Measurements from ENCODE around the gene CDIPT. TPM values are rescaled to one million over a fixed set of nuclear protein-coding genes. Genes with fewer than 3 reads are reported as not detected.

CDIPT gene
- total and polyA plus RNA-seq, 2 experiments from 2014 or later: 97.1 to 147 TPM

DNA sequence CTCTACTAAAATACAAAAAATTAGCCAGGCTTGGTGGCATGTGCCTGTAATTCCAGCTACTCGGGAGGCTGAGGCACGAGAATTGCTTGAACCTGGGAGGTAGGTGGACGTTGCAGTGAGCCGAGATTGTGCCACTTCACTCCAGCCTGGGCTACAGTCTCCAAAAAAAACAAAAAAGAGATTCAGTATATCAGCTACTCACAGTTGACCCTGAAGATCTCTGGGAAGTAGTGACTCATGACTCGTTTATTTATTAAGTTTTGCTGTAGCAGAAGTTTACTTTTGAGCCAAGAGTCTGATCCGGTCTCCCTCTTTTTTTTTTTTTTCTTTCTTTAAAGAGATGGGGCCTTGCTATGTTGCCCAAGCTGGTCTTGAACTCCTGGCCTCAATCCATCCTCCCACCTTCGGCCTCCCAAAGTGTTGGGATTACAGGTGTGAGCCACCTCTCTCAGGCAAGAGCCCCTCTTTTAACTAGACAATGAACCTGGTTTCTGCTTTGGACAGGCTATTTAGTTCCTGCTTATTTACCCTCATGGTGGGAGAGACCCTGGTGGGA, 38.4 kb downstream of the CDIPT start:
- WGBS (ENCODE audit: low lambda C conversion rate, missing lambda C conversion rate): 55% methylated on average over 7 of the region's 7 CpGs
- no peak for DNase-seq (ENCODE audit: low spot score)
- peaks cover 58% of the 10 kb centered on the region for H3K4me1 ChIP-seq (ENCODE audit: insufficient read depth)
- H3K9me3 ChIP-seq (ENCODE audit: low read depth): no peaks in the 10 kb centered on the region
- no peaks in the 10 kb centered on the region for H3K27me3 ChIP-seq
- no peak overlapping the region for H3K4me3 ChIP-seq
- peak overlapping the region; percentile 71 for H3K4me2 ChIP-seq
- TF ChIP-seq EZH2 (IDR thresholded peaks at IDR 0.05; ENCODE audit: borderline replicate concordance) (no peak), EZH2phosphoT487 (IDR thresholded peaks at IDR 0.05; ENCODE audit: low read depth, severe bottlenecking, unreplicated experiment) (no peak)
- TF ChIP-seq, protein P1, sequence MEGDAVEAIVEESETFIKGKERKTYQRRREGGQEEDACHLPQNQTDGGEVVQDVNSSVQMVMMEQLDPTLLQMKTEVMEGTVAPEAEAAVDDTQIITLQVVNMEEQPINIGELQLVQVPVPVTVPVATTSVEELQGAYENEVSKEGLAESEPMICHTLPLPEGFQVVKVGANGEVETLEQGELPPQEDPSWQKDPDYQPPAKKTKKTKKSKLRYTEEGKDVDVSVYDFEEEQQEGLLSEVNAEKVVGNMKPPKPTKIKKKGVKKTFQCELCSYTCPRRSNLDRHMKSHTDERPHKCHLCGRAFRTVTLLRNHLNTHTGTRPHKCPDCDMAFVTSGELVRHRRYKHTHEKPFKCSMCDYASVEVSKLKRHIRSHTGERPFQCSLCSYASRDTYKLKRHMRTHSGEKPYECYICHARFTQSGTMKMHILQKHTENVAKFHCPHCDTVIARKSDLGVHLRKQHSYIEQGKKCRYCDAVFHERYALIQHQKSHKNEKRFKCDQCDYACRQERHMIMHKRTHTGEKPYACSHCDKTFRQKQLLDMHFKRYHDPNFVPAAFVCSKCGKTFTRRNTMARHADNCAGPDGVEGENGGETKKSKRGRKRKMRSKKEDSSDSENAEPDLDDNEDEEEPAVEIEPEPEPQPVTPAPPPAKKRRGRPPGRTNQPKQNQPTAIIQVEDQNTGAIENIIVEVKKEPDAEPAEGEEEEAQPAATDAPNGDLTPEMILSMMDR (IDR thresholded peaks at IDR 0.05; ENCODE audit: poor library complexity): no peak
- peaks cover 65% of the 10 kb centered on the region for H3K79me2 ChIP-seq
- H3K36me3 ChIP-seq (replicated peaks; ENCODE audit: insufficient read depth, low read depth): no peaks in the 10 kb centered on the region
- no peak overlapping the region for H2AFZ ChIP-seq
- peaks cover 3% of the 10 kb centered on the region for H4K20me1 ChIP-seq (ENCODE audit: insufficient read depth, poor library complexity, severe bottlenecking)
- no peaks in the 10 kb centered on the region for H3K9me2 ChIP-seq (replicated peaks; ENCODE audit: insufficient read depth)
- H3K27ac ChIP-seq: peak overlapping the region; percentile 91

DNA sequence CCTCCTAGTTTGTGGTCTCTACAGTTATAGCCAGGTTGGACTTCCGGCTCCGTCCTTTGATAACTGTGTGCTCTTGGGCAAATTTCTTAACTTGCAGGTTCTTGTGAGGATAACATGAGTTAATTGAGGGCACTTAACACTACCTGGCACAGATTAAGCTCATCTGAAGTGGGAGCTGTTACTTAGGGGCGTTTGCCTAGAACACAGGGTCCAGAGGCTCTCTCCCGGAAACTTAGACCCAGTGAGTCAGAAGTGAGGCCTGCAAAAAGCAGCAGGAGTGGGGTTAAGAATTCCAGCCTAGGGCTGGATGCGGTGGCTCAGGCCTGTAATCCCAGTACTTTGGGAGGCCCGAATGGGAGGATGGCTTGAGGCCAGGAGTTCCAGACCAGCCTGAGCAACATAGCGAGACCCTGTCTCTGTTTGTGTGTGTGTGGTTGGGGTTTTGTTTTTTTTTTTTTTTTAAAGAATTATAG, 41.3 kb downstream of the CDIPT start:
- no peak overlapping the region for H3K4me3 ChIP-seq
- H3K9me3 ChIP-seq (ENCODE audit: low read depth): no peaks in the 10 kb centered on the region
- H4K20me1 ChIP-seq (ENCODE audit: insufficient read depth, poor library complexity, severe bottlenecking): peaks cover 3% of the 10 kb centered on the region
- H2AFZ ChIP-seq: no peak overlapping the region
- DNase-seq (ENCODE audit: low spot score): peak; percentile 70
- H3K79me2 ChIP-seq: peaks cover 77% of the 10 kb centered on the region
- peak overlapping the region; percentile 83 for H3K4me2 ChIP-seq
- H3K4me1 ChIP-seq (ENCODE audit: insufficient read depth): peaks cover 61% of the 10 kb centered on the region
- peak overlapping the region; percentile 90 for H3K27ac ChIP-seq
- no peaks in the 10 kb centered on the region for H3K27me3 ChIP-seq
- H3K36me3 ChIP-seq (replicated peaks; ENCODE audit: insufficient read depth, low read depth): no peaks in the 10 kb centered on the region
- 65% methylated on average over 7 of the region's 7 CpGs for WGBS (ENCODE audit: low lambda C conversion rate, missing lambda C conversion rate)
- no peaks in the 10 kb centered on the region for H3K9me2 ChIP-seq (replicated peaks; ENCODE audit: insufficient read depth)
- TF ChIP-seq EZH2 (IDR thresholded peaks at IDR 0.05; ENCODE audit: borderline replicate concordance): no peak
- no peak for TF ChIP-seq EZH2phosphoT487 (IDR thresholded peaks at IDR 0.05; ENCODE audit: low read depth, severe bottlenecking, unreplicated experiment)
- TF ChIP-seq, protein P1 (IDR thresholded peaks at IDR 0.05; ENCODE audit: poor library complexity): no peak

DNA sequence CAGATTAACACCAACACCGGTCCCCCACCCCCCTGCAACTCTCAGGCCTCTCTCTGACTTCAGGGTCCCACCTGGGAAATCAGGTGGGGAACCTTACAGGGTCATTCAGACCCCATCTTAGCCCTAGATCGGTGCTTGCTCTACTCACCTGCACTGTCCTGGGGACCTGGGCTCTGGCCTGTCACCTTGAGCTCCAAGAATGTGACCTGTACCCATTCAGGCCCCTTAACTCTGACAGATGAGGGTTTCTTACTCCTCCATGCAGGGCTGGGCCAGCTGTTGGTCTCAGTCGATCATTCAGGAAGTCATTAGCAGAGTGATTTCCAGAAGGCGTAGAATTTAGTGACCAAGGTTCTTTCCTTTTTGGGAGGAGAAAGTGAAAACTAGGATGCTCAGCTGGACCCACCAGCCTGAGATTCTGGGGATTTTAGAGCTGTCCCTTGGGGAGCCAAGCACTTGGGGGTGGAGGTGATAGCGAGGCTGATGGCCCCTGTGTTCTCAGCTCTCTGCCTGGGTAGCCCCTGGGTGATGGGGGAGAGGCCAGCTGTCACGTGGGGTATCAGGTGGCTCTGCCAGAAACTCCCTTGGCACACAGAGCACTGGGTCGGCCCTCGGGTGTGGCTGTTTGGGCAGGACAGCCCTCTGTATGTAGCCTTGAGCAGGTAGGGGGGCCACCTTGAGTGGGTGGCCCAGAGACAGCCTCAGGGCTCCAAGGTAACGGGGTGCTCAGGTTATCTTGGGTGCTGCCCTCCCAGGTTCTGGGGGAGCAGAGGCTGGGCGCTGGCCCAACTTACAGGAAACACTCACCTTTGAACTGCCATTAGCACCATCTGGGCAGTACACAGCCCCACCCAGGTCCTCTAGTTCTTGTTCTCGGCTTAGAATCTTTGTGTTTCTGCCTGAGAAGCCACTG, 42.0 kb downstream of the CDIPT start:
- Histone ChIP-seq H3K4me3 (peak overlapping the region; percentile 48), H3K36me3 (replicated peaks; ENCODE audit: insufficient read depth, low read depth) (no peaks in the 10 kb centered on the region), H4K20me1 (ENCODE audit: insufficient read depth, poor library complexity, severe bottlenecking) (peaks cover 3% of the 10 kb centered on the region), H2AFZ (no peak overlapping the region), H3K9me3 (ENCODE audit: low read depth) (no peaks in the 10 kb centered on the region), H3K4me2 (peak overlapping the region; percentile 83), H3K27ac (peak overlapping the region; percentile 90), H3K9me2 (replicated peaks; ENCODE audit: insufficient read depth) (no peaks in the 10 kb centered on the region), H3K4me1 (ENCODE audit: insufficient read depth) (peaks cover 59% of the 10 kb centered on the region), H3K27me3 (no peaks in the 10 kb centered on the region), H3K79me2 (peaks cover 72% of the 10 kb centered on the region)
- no peak for TF ChIP-seq EZH2phosphoT487 (IDR thresholded peaks at IDR 0.05; ENCODE audit: low read depth, severe bottlenecking, unreplicated experiment)
- TF ChIP-seq, protein P1 (IDR thresholded peaks at IDR 0.05; ENCODE audit: poor library complexity): no peak
- no peak for TF ChIP-seq EZH2 (IDR thresholded peaks at IDR 0.05; ENCODE audit: borderline replicate concordance)
- no peak for DNase-seq (ENCODE audit: low spot score)
- 68% methylated on average over 11 of the region's 11 CpGs for WGBS (ENCODE audit: low lambda C conversion rate, missing lambda C conversion rate)
